Panc1 (cell line): ENCODE data around the gene ZHX3. TPM values are rescaled to one million over a fixed set of nuclear protein-coding genes. Genes with fewer than 3 reads are reported as not detected.

ENCODE experiments used
- ATAC-seq: fragments of 200-7000 bp; cut with Tn5 transposase; 2 replicates; pipeline ENCODE4 v1.9.1; 2020; ENCODE audit warnings: mild to moderate bottlenecking, moderate library complexity
- BruUV-seq: library from RNA; stranded (reverse); fragments of 400-500 nt; replicated peaks from 2 replicates; lab custom pipeline; 2021; lab: Mats Ljungman, UMichigan
- CTCF ChIA-PET: fragments of 300-600 bp; sonication (Branson Sonifier 250); formaldehyde crosslinking; loops from one replicate; lab custom pipeline; 2022; ENCODE audit warnings: antibody characterized with exemption; lab: Charles Lee
- POLR2A ChIA-PET: fragments of 300-600 bp; sonication (Branson Sonifier 250); formaldehyde crosslinking; loops from one replicate; lab custom pipeline; 2022; ENCODE audit warnings: antibody characterized with exemption; lab: Charles Lee
- DNase-seq: peaks from one replicate; pipeline ENCODE4 v3.0.0-alpha.2; 2010; ENCODE audit warnings: low read depth, low spot score
- H3K27ac ChIP-seq: 2 replicates; pipeline ENCODE4 v1.5.1; 2011; ENCODE audit warnings: mild to moderate bottlenecking, low read length, inconsistent platforms
- H3K27me3 ChIP-seq: fragments of 200-500 bp; sonication (Bioruptor generic); 2 replicates; pipeline ENCODE4 v1.6.0; 2014; ENCODE audit warnings: low read length, inconsistent platforms; ENCODE audit not compliant: control insufficient read depth, insufficient read depth
- H3K36me3 ChIP-seq: fragments of 200-500 bp; sonication (Bioruptor generic); 2 replicates; pipeline ENCODE4 v1.5.1; 2014; ENCODE audit warnings: inconsistent platforms, mild to moderate bottlenecking, low read length, moderate library complexity; ENCODE audit not compliant: control insufficient read depth, insufficient read depth
- H3K4me1 ChIP-seq: 2 replicates; pipeline ENCODE4 v1.5.1; 2011; ENCODE audit warnings: inconsistent platforms, mild to moderate bottlenecking, low read length, moderate library complexity; ENCODE audit not compliant: control insufficient read depth, insufficient read depth
- H3K4me3 ChIP-seq, 2 experiments: 2 replicates each; pipeline ENCODE4 v1.5.1; 2011 to 2012; ENCODE audit warnings: low read depth in 2 of 2, low read length in 2 of 2, mild to moderate bottlenecking in 2 of 2, inconsistent platforms in 1 of 2, moderate library complexity in 1 of 2
- H3K9me3 ChIP-seq: fragments of 200-500 bp; sonication (Bioruptor generic); 2 replicates; pipeline ENCODE4 v1.5.1; 2014; ENCODE audit warnings: low read depth, mild to moderate bottlenecking, inconsistent platforms, low read length, moderate library complexity; ENCODE audit not compliant: control insufficient read depth, insufficient read depth
- POLR2AphosphoS5 ChIP-seq: IDR thresholded peaks from 2 replicates; pipeline ENCODE4 v1.6.1; 2012; ENCODE audit warnings: mild to moderate bottlenecking, low read depth, low read length, moderate library complexity
- SIN3A ChIP-seq: IDR thresholded peaks from 2 replicates; pipeline ENCODE4 v1.6.1; 2012; ENCODE audit warnings: low read depth, mild to moderate bottlenecking, low read length, moderate library complexity, borderline replicate concordance; ENCODE audit not compliant: insufficient read depth
- TCF7L2 ChIP-seq: IDR thresholded peaks from 2 replicates; pipeline ENCODE4 v1.6.1; 2011; ENCODE audit warnings: mild to moderate bottlenecking, low read depth, low read length, inconsistent platforms
- in situ Hi-C: cut with HindIII; loops from 2 replicates; pipeline ENCODE4 v1.10.0; 2016; ENCODE audit warnings: low sequenced_read_pairs, low pct_unique_long_range_greater_than_20kb
- intact Hi-C: fragments of 100-400 bp; cut with micrococcal nuclease; formaldehyde crosslinking; loops from one replicate; pipeline ENCODE4 v1.10.0; 2022; ENCODE audit not compliant: unreplicated experiment
- total RNA-seq: library from RNA; stranded (reverse); gene quantifications from one replicate; pipeline ENCODE4 v1.2.1, GENCODE V29; 2021; ENCODE audit not compliant: unreplicated experiment
- TF ChIP-seq, protein P1 (sequence below), 2 experiments: IDR thresholded peaks; 2 replicates each; pipeline ENCODE4 v1.6.1; 2011 to 2012; ENCODE audit warnings: low read depth in 2 of 2, control low read depth in 1 of 2, low read length in 1 of 2, mild to moderate bottlenecking in 1 of 2, moderate library complexity in 1 of 2; ENCODE audit not compliant: insufficient read depth in 1 of 2
- TF ChIP-seq, protein P2 (sequence below): fragments of 450-650 bp; IDR thresholded peaks from 2 replicates; pipeline ENCODE4 v1.5.1; 2017; ENCODE audit warnings: mild to moderate bottlenecking

Gene ZHX3
- total RNA-seq, 1 experiment from 2014 or later = 19.8 TPM

- intact Hi-C loops = no loop called here
These were observed 39.4 kb upstream of the ZHX3 start for GRCh38 chr20:41356951-41357350.

DNA sequence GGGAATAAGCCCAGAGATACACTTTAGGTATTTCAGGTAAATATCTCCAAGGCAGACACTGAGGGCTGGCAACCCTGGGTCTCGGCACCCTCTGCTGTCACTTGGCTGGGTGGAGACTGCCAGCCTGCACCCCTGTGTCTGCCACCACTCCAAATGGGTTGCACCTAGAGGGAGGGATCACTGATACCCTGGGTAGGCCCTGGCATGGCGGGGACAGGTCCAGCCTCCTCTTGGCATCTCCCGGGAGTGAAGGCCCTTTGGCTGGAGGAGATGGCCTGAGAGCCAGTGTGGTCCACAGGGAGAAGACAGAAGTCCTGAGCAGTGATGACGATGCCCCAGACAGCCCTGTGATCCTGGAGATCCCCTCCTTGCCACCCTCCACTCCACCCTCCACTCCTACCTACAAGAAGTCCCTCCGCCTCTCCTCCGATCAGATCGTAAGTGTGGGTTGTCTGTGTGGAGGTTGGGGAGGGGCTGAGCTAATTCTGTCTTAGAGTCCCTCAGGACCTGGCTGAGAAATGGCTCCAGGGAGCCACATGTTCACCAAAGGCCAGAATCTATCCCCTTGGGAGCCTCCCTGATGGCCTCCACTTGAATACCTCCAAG, 38.2 kb upstream of the ZHX3 start:
- H3K27ac ChIP-seq = no peak overlapping the region
- intact Hi-C loops = no loop called here
- H3K27me3 ChIP-seq = no peaks in the 10 kb centered on the region
- no peaks in the 10 kb centered on the region for H3K9me3 ChIP-seq
- no peaks in the 10 kb centered on the region for H3K4me1 ChIP-seq
- ATAC-seq = no peak
- in situ Hi-C loops = no loop called here
- no peak for TF ChIP-seq TCF7L2
- TF ChIP-seq POLR2AphosphoS5 = no peak
- TF ChIP-seq, protein P1, sequence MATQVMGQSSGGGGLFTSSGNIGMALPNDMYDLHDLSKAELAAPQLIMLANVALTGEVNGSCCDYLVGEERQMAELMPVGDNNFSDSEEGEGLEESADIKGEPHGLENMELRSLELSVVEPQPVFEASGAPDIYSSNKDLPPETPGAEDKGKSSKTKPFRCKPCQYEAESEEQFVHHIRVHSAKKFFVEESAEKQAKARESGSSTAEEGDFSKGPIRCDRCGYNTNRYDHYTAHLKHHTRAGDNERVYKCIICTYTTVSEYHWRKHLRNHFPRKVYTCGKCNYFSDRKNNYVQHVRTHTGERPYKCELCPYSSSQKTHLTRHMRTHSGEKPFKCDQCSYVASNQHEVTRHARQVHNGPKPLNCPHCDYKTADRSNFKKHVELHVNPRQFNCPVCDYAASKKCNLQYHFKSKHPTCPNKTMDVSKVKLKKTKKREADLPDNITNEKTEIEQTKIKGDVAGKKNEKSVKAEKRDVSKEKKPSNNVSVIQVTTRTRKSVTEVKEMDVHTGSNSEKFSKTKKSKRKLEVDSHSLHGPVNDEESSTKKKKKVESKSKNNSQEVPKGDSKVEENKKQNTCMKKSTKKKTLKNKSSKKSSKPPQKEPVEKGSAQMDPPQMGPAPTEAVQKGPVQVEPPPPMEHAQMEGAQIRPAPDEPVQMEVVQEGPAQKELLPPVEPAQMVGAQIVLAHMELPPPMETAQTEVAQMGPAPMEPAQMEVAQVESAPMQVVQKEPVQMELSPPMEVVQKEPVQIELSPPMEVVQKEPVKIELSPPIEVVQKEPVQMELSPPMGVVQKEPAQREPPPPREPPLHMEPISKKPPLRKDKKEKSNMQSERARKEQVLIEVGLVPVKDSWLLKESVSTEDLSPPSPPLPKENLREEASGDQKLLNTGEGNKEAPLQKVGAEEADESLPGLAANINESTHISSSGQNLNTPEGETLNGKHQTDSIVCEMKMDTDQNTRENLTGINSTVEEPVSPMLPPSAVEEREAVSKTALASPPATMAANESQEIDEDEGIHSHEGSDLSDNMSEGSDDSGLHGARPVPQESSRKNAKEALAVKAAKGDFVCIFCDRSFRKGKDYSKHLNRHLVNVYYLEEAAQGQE (IDR thresholded peaks at IDR 0.05; ENCODE audit: insufficient read depth in 1 of 2, low read depth in 2 of 2, low read length in 1 of 2) = no peak
- TF ChIP-seq SIN3A = no peak
- TF ChIP-seq, protein P2, sequence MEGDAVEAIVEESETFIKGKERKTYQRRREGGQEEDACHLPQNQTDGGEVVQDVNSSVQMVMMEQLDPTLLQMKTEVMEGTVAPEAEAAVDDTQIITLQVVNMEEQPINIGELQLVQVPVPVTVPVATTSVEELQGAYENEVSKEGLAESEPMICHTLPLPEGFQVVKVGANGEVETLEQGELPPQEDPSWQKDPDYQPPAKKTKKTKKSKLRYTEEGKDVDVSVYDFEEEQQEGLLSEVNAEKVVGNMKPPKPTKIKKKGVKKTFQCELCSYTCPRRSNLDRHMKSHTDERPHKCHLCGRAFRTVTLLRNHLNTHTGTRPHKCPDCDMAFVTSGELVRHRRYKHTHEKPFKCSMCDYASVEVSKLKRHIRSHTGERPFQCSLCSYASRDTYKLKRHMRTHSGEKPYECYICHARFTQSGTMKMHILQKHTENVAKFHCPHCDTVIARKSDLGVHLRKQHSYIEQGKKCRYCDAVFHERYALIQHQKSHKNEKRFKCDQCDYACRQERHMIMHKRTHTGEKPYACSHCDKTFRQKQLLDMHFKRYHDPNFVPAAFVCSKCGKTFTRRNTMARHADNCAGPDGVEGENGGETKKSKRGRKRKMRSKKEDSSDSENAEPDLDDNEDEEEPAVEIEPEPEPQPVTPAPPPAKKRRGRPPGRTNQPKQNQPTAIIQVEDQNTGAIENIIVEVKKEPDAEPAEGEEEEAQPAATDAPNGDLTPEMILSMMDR = no peak
- H3K36me3 ChIP-seq = no peaks in the 10 kb centered on the region
- ChIA-PET POLR2A (no interaction called here), CTCF (no interaction called here)
- BruUV-seq = no TSS peak
- DNase-seq = no peak
- H3K4me3 ChIP-seq = no peak overlapping the region

More at GRCh38 chr20:41356951-41357350, 39.4 kb upstream of the ZHX3 start:
- ATAC-seq (no peak), DNase-seq (no peak)
- BruUV-seq = no TSS peak
- no peaks in the 10 kb centered on the region for H3K9me3 ChIP-seq
- TF ChIP-seq, protein P2 = no peak
- TF ChIP-seq TCF7L2 (no peak), POLR2AphosphoS5 (no peak), SIN3A (no peak)
- TF ChIP-seq, protein P1 (IDR thresholded peaks at IDR 0.05; ENCODE audit: insufficient read depth in 1 of 2, low read depth in 2 of 2, low read length in 1 of 2) = no peak
- ChIA-PET CTCF (interaction anchor here (0.8 kb wide), 1 partner anchor 16 kb away, joined by 3 read pairs; the partner anchor contains the start of gene LPIN3), POLR2A (no interaction called here)
- H3K4me3 ChIP-seq = no peak overlapping the region
- no peaks in the 10 kb centered on the region for H3K4me1 ChIP-seq
- H3K27ac ChIP-seq = no peak overlapping the region
- H3K36me3 ChIP-seq = no peaks in the 10 kb centered on the region
- in situ Hi-C loops = no loop called here
- H3K27me3 ChIP-seq = no peaks in the 10 kb centered on the region
